ENCODE data around the gene HAPSTR1.

Gene HAPSTR1

GRCh38 chr16:9095656-9096397, 4.4 kb downstream of the HAPSTR1 start:
- DNase-seq, result no peak

GRCh38 chr16:9096416-9096952, 5.0 kb downstream of the HAPSTR1 start:
- DNase-seq, result no peak

GRCh38 chr16:9097266-9098219, 6.1 kb downstream of the HAPSTR1 start:
- DNase-seq, result no peak

- DNase-seq, result no peak
Measured at GRCh38 chr16:9098377-9099090, 7.1 kb downstream of the HAPSTR1 start.

- no peak for DNase-seq
Measured at GRCh38 chr16:9099131-9099625, 7.7 kb downstream of the HAPSTR1 start.

GRCh38 chr16:9102379-9102778, 10.9 kb downstream of the HAPSTR1 start:
- no peak for DNase-seq

GRCh38 chr16:9102943-9103342, 11.5 kb downstream of the HAPSTR1 start:
- DNase-seq, result no peak

GRCh38 chr16:9103546-9103945, 12.1 kb downstream of the HAPSTR1 start:
- no peak for DNase-seq

- DNase-seq, result no peak
Measured at GRCh38 chr16:9105189-9105588, 13.7 kb downstream of the HAPSTR1 start.

GRCh38 chr16:9107025-9107970, 15.9 kb downstream of the HAPSTR1 start:
- DNase-seq, result no peak

GRCh38 chr16:9109255-9109654, 17.8 kb downstream of the HAPSTR1 start:
- DNase-seq, result no peak

- no peak for DNase-seq
Measured at GRCh38 chr16:9112166-9112843, 20.9 kb downstream of the HAPSTR1 start.

GRCh38 chr16:9112844-9113186, 21.4 kb downstream of the HAPSTR1 start:
- no peak for DNase-seq

GRCh38 chr16:9113707-9114106, 22.3 kb downstream of the HAPSTR1 start:
- DNase-seq, result no peak

- DNase-seq, result no peak
Measured at GRCh38 chr16:9114112-9114511, 22.7 kb downstream of the HAPSTR1 start.

GRCh38 chr16:9114842-9115241, 23.4 kb downstream of the HAPSTR1 start:
- DNase-seq, result no peak

GRCh38 chr16:9115277-9115676, 23.8 kb downstream of the HAPSTR1 start:
- DNase-seq, result no peak

- no peak for DNase-seq
Measured at GRCh38 chr16:9116141-9116540, 24.7 kb downstream of the HAPSTR1 start.

GRCh38 chr16:9118170-9118569, 26.7 kb downstream of the HAPSTR1 start:
- DNase-seq, result no peak

GRCh38 chr16:9119795-9120194, 28.4 kb downstream of the HAPSTR1 start:
- no peak for DNase-seq

All from nucleus accumbens (tissue), 56 donors.